GM19395 (cell line): ENCODE results near the gene LPA.
"Not testable (repeated sequence)": the region's sequence is repeated elsewhere in the genome, so short reads cannot be mapped to it uniquely, and the experiment has no call there.

Experiments used
- ATAC-seq: cut with Tn5 transposase; IDR thresholded peaks from one replicate; pipeline ENCODE4 v1.9.1; 2021; ENCODE audit warnings: mild to moderate bottlenecking, moderate library complexity; ENCODE audit not compliant: unreplicated experiment

The LPA gene

DNA sequence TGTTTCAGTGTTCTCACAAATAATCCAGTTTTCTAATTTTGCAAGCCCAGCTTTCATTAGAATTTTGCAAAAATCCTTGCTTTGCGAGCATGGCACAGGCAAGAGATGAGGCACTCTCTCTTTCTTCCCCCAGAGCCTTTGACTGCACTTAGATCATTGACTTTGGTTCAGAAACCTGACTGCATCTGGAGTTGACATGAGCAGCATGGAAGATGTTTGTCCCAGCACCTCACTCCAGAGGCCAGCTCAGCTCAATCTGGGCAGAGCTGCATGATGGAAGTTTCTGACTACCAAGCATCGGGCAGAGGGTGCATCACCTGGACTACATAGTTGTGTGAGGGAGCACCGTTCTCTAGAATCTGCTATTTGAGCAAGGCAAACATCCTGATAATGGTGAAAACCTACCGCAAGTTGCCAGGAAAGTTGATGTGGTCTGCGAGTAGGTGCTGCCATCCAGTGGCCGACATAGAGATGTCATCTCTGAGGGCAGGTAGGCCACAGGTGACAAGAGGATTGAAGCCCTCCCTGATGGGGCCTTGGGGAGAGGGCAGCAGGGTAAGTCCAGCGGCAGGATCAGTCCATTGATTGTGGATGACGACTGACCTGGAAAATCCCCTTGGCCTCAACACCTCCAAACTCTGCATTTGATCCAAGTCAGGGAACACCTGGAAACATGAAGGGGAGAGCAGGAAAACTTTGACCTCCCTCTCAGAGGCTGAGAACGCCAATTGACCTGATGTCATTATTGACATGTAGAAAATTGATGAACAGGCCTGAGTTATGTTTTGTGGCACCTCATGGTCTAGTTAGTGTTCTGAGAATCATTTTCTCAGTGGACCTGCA lies 3.8 kb upstream of the LPA start:
- ATAC-seq, result peak; percentile 87

GRCh38 chr6:160662842-160663241 lies 1.2 kb downstream of the LPA start:
- ATAC-seq, result no peak

DNA sequence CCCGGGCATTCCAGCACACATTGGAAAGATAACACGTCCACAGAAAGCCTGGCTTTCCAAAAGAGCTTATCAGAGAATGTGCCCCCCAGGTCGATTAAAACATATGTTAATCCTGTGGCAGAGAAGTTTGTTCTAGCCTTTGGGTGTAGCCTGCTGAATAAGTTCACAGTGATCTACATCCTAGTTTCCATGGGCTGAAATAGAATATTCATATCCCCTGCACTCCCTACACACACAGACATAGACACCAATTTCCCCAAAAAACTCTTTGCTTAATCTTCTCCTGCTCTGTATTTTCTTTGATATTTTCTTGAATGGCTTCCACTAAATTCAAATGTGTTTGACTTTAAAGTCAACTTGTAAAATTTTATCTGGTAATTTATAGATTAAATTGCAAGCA lies 1.6 kb downstream of the LPA start:
- no peak for ATAC-seq

GRCh38 chr6:160661216-160661615 lies 2.9 kb downstream of the LPA start:
- ATAC-seq, result no peak

DNA sequence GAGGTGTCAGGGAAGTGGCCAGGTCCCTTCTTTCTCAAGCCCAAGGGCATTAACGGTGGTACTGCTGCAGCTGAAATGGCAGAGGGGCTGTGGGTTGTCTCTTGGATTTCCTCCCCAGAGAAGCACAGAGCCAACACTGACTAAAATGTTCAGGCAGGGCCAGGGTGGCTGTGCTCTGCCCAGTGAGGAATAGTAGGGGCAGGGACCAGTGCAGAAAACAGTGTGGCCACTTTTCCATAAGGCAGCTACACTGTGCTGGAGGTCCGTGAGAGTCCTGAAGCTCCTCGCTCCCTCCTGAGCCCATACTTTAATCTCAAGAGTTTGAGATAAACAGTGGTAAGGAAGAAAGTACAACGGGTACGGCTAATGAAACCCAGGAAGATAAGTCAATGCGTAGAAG lies 4.5 kb downstream of the LPA start:
- ATAC-seq, result no peak

DNA sequence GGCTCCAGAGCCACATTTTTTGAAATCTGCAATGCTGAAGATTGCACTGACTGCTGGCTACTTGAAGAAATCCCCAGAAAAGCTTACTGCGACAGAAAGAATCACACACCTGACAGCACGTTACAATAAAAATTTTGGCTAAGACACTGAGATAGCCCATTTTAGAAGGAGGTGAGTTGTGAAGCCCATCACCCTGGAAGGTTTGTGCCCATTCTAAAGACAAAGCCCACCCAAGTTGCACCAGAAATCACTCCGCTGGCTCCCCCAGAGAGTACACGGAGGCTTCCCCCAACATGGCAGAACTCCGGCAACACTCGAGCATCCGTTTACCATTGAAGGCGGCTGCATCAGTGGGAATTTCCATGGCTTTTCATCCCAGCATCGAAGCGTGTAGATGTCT lies 29.4 kb downstream of the LPA start:
- ATAC-seq, result no peak

DNA sequence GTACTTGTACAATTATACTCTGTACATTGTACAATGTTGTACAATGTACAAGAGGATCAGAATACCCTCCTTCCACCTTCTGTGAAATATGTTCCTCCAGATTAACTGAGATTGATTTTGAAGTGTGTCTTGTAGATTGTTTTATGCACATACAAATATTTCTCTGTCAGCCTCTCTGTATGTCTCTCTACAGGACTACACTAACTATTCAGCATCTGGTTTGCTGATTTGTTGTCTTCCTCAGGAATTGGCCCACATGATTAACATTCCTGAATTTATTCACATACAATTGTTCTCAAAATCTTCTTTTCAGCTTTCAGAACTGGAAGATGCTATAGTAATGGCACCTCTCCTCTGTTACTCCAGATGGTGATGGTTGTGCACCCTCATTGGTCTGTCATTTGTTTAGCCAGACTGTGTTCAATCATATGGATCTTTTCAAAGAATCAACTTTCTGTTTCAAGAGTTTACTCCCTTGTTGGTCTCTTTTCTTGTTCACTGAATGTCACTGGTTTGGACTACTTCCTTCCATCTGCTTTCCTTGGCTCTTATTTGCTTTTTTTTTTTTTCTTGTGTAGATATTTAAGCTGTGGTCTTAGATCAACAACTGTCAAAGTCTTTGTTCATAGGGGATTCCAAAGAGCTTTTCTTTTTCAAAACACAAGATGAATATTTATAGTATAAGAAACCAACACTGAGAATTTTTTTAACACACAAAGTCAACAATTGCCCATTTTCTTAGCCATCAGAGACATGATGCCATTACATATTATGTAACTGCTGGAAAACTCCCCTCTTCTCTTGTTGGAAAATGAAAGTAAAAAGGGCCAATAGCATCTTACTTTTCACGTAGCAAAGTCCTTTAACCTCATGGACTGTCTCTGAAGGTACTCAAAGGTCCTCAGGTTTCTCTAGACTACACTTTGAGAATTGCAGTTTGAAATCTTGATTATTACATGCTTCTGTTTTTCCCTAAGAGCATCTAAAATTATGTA lies 67.9 kb downstream of the LPA start:
- no peak for ATAC-seq

DNA sequence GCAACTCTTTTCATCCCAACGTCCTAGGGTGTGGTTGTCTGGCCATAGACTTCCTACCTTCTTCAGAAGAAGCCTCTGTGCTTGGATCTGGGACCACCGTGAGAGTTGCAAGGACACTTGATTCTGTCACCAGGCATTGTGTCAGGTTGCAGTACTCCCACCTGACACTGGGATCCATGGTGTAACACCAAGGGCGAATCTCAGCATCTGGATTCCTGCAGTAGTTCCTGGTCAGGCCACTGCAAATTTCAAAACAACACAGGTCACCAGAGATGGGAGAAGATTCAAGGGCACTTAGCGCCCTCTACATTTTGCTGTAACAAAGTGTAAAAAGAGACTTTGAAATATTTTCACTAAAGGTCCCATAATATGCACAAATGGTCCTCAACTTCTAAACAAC lies 68.8 kb downstream of the LPA start:
- ATAC-seq, result not testable (repeated sequence)

GRCh38 chr6:160586374-160586773 lies 77.7 kb downstream of the LPA start:
- ATAC-seq, result no peak

DNA sequence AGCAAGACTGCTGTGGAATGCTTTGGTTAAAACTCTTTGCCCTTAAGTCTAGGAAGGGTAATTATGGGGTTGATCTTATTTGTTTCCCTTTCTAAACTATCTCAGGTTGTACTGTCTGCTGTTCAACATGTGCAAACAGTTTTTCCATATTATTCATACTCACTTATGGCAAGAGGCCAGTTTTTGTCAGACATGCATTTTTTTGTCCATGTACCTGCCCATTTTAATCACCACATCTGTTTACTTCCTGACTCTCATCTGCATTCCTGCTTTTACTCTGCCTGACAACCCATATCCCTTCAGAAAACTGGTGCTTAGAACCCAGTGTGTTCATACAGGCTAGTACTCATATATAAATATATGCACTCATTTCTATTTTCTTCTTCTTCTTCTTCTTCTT lies 80.3 kb downstream of the LPA start:
- no peak for ATAC-seq

GRCh38 chr6:160581406-160581805 lies 82.7 kb downstream of the LPA start:
- no peak for ATAC-seq

GRCh38 chr6:160578515-160578914 lies 85.6 kb downstream of the LPA start:
- not testable (repeated sequence) for ATAC-seq

DNA sequence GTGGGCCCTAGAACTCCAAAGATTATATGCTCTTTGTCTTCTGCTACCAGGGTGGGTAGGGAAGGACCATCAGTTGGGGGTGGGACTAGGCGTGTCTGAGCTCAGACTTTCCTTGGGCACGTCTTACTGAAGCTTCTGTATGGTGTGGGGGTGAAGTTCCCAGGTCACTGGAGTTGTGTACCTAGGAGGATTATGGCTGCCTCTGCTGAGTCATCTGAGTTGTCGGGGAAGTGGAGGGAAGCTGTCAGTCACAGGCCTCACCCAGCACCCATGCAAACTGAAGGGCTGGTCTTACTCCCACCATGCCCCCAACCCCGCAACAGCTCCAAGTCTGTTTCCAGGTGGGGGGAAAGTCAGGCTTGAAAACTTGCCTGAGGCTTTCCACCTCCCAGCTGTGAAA lies 90.1 kb downstream of the LPA start:
- no peak for ATAC-seq

DNA sequence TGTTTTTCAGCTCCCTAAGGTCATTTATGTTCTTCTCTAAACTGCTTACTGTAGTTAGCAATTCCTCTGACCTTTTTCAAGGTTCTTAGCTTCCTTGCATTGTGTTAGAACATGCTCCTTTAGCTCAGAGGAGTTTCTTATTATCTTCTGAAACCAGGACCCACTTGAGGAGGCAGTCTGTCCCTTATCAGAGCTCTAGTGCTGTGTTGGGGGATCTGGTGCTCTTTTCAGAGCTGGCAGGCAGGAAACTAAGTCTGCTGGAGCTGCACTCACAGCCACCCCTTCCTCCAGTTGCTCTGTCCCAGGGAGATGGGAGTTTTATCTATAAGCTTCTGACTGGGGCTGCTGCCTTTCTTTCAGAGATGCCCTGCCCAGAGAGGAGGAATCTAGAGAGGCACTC lies 92.9 kb downstream of the LPA start:
- not testable (repeated sequence) for ATAC-seq

- ATAC-seq, result no peak
Measured at GRCh38 chr6:160544802-160545201, 119.3 kb downstream of the LPA start.

DNA sequence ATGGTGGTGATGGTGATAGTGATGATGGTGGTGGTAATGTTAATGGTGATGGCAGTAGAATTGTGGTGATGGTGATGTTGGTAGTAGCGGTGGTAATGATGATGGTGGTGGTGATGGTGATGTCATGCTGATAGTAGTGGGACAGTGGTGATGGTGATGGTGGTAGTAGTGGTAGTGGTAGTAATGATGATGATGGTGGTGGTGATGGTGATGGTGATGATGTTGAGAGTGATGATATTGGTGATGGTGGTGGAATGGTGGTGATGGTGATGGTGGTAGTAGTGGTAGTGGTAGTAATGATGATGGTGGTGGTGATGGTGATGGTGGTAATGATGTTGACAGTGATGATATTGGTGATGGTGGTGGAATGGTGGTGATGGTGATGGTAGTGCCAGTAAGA lies 128.8 kb downstream of the LPA start:
- no peak for ATAC-seq

- ATAC-seq, result peak; percentile 90
Measured at GRCh38 chr6:160534050-160534696, 129.9 kb downstream of the LPA start.

GRCh38 chr6:160532315-160532714 lies 131.8 kb downstream of the LPA start:
- ATAC-seq, result no peak

- ATAC-seq, result no peak
Measured at GRCh38 chr6:160531826-160532225, 132.2 kb downstream of the LPA start.

- ATAC-seq, result not testable (repeated sequence)
Measured at GRCh38 chr6:160529524-160529923, 134.6 kb downstream of the LPA start.

DNA sequence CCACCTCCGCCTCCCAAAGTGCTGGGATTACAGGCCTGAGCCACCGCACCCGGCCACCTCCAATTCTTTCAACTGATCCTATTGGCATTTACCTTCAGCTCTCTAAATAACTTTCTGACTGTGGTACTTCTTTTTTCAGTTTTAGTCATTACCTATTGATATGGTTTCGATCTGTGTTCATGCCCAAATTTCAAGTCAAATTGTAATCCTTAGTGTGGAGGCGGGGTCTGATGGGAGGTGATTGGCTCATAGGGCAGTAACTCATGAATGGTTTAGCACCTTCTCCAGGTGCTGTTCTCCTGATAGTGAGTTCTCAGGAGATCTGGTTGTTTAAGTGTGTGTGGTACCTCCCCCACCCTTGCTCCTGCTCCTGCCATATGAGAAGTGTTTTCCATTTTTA lies 140.9 kb downstream of the LPA start:
- ATAC-seq, result no peak
